Right cardiac atrium (tissue), 5 donors: Measurements from ENCODE around the gene NYAP1. TPM values are rescaled to one million over a fixed set of nuclear protein-coding genes. Genes with fewer than 3 reads are reported as not detected.
"Not testable (repeated sequence)": the region's sequence is repeated elsewhere in the genome, so short reads cannot be mapped to it uniquely, and the experiment has no call there.

Experiments
- ATAC-seq, 2 donors: fragments of 200-7000 bp; cut with Tn5 transposase; one replicate each; pipeline versions ENCODE4 v1.8.0 to v1.9.1; 2020; ENCODE audit warnings: moderate library complexity in 2 of 2, mild to moderate bottlenecking in 1 of 2
- DNase-seq, 3 donors: peaks; one replicate each; pipeline ENCODE4 v3.0.0-alpha.2; 2020
- H3K27ac ChIP-seq: one replicate; pipeline ENCODE4 v1.5.1; 2013; ENCODE audit warnings: mild to moderate bottlenecking, low read length, control low read depth, moderate library complexity
- H3K27me3 ChIP-seq: one replicate; pipeline ENCODE4 v1.6.1; 2013; ENCODE audit not compliant: control insufficient read depth, insufficient read depth
- H3K4me1 ChIP-seq: one replicate; pipeline ENCODE4 v1.6.1; 2013; ENCODE audit warnings: low read length; ENCODE audit not compliant: control insufficient read depth, insufficient read depth
- H3K4me3 ChIP-seq: one replicate; pipeline ENCODE4 v1.5.1; 2013; ENCODE audit warnings: low read length, control low read depth
- H3K9me3 ChIP-seq: one replicate; pipeline ENCODE4 v1.6.1; 2013; ENCODE audit warnings: low read length; ENCODE audit not compliant: control insufficient read depth
- WGBS: extraction: QIAGEN DNeasy Blood & Tissue Kit; methylation state at CpG from one replicate; pipeline ENCODE4 v1.1.7; 2013; 5-methylcytosine and 5-hydroxymethylcytosine counted together
- intact Hi-C, 4 donors: fragments of 100-400 bp; cut with DNase I; formaldehyde crosslinking; loops; one replicate each; pipeline versions ENCODE4 v1.11.0 to v1.14.0; 2022 to 2023
- polyA plus RNA-seq: library from polyadenylated mRNA; stranded (reverse); fragments of 200-250 nt; gene quantifications from one replicate; pipeline ENCODE4 v1.2.3, GENCODE V29; 2013
- total RNA-seq, 4 donors: library from RNA; stranded (reverse); fragmentation: NEBNext Ultra II Directional; extraction: Animal tissue kit (Norgen Biotek cat#: 25700); gene quantifications; one replicate each; pipeline ENCODE4 v1.2.1, GENCODE V29; 2021
- donor health status: healthy with polysubstance abuse.
- donor health status: DM: no; HTN: yes; CAD: no.
- donor health status: DM: no; HTN: no; CAD: no.
- donor health status: DM: no; HTN: yes; CAD: no; lungs with severe emphysema.
- donor health status: DM: yes; HTN: yes; CAD: no.

NYAP1 gene
- total and polyA plus RNA-seq, 5 donors = 0.39 to 1.1 (median 0.76) TPM

DNA sequence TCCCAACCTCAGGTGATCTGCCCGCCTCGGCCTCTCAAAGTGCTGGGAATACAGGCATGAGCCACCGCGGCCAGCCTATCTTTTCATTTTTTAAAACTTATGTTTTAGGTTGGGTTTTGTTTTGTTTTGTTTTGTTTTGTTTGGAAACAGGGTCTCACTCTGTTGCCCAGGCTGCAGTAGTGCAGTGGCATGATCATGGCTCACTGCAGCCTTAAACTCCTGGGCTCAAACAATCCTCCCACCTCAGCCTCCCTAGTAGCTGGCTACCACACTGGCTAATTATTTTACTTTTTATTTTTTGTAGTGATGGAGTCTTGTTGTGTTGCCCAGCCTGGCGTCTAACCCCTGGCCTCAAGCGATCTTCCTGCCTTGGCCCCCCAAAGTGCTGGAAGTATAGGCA is 35.9 kb downstream of the NYAP1 start:
- no peaks in the 10 kb centered on the region for H3K9me3 ChIP-seq
- no peak overlapping the region for H3K4me3 ChIP-seq
- no peak for ATAC-seq
- intact Hi-C loops = no loop called here
- H3K27ac ChIP-seq = no peak overlapping the region
- no peaks in the 10 kb centered on the region for H3K4me1 ChIP-seq
- 94% methylated on average over 6 of the region's 6 CpGs for WGBS
- no peaks in the 10 kb centered on the region for H3K27me3 ChIP-seq
- DNase-seq = no peak

DNA sequence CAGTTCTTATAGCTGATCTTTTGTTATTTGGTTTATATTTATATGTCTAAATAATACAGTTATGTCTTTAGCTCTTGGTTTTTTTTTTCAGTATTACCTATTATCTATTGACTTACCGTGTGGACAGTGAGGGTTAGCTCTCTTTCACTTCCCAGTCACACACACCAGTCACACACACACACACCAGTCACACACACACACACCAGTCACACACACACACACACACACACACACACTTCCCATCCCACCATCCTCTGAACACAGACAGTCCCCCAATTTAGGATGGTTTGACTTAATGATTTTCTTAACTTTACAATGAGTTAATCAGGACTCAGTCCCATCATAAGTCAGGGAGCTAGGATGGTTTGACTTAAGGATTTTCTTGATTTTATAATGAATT is 36.4 kb downstream of the NYAP1 start:
- ATAC-seq = no peak
- WGBS = 15% methylated on average over 1 of the region's 1 CpG

DNA sequence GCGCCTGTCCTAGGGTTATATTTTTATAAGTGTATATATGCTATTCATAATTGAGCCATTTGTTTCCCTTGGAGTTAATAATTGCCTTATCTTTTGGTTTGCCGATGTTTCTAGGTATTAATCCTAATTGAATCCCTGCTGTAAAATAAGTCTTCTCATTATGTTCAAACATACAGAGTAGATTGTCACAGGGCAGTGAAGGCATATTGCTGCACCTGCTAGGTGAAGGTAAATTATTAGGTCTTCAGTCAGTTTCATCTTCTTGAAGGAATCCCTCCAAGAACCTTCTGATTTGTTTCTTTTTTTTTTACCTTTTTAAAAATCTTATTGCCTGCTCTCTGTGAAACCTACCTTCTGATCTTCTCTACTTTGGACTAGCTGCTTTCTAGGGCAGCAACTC is 37.3 kb downstream of the NYAP1 start:
- intact Hi-C loops = no loop called here
- WGBS = 91% methylated on average over 2 of the region's 2 CpGs

More for the DNA sequence above, 36.4 kb downstream of the NYAP1 start:
- H3K4me1 ChIP-seq = no peaks in the 10 kb centered on the region
- H3K27ac ChIP-seq = no peak overlapping the region
- H3K9me3 ChIP-seq = no peaks in the 10 kb centered on the region
- DNase-seq = no peak
- no peaks in the 10 kb centered on the region for H3K27me3 ChIP-seq
- intact Hi-C loops = no loop called here
- no peak overlapping the region for H3K4me3 ChIP-seq

DNA sequence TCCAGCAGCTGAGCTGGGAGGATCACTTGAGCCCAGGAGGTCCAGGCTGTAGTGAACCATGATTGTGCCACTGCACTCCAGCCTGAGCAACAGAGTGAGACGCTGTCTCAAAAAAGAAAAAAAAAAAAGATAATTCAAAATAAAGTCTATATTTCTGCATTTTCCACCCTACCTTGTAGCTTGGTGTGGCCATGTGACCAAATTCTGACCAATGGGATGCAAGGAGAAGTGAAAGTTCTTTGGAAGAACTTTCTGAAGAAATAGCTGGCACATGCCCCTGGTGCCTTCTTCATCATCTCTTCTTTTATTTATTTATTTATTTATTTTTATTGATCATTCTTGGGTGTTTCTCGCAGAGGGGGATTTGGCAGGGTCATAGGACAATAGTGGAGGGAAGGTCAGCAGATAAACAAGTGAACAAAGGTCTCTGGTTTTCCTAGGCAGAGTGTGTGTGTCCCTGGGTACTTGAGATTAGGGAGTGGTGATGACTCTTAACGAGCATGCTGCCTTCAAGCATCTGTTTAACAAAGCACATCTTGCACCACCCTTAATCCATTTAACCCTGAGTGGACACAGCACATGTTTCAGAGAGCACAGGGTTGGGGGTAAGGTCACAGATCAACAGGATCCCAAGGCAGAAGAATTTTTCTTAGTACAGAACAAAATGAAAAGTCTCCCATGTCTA is 38.3 kb downstream of the NYAP1 start:
- H3K4me1 ChIP-seq, H3K9me3 ChIP-seq, ATAC-seq, intact Hi-C loops, DNase-seq, H3K27ac ChIP-seq, H3K27me3 ChIP-seq, H3K4me3 ChIP-seq: not testable (repeated sequence)
- 79% methylated on average over 2 of the region's 3 CpGs for WGBS

More for the DNA sequence above, 37.3 kb downstream of the NYAP1 start:
- Histone ChIP-seq H3K9me3 (no peaks in the 10 kb centered on the region), H3K4me3 (no peak overlapping the region), H3K27me3 (no peaks in the 10 kb centered on the region), H3K27ac (no peak overlapping the region), H3K4me1 (no peaks in the 10 kb centered on the region)
- ATAC-seq (no peak), DNase-seq (no peak)

DNA sequence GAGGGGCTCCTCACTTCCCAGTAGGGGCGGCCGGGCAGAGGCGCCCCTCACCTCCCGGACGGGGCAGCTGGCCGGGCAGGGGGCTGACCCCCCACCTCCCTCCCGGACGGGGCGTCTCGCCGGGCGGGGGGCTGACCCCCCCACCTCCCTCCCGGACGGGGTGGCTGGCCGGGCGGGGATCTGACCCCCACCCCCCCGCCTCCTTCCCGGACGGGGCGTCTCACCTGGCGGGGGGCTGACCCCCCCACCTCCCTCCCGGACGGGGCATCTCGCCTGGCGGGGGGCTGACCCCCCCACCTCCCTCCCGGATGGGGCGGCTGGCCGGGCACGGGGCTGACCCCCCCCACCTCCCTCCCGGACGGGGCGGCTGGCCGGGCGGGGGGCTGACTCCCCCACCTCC is 39.5 kb downstream of the NYAP1 start:
- H3K27me3 ChIP-seq, H3K9me3 ChIP-seq, H3K4me1 ChIP-seq, H3K4me3 ChIP-seq, H3K27ac ChIP-seq, intact Hi-C loops, ATAC-seq: not testable (repeated sequence)
- WGBS = 94% methylated on average over 27 of the region's 34 CpGs
- peak in 1 of 3 donors; percentile 63 for DNase-seq

DNA sequence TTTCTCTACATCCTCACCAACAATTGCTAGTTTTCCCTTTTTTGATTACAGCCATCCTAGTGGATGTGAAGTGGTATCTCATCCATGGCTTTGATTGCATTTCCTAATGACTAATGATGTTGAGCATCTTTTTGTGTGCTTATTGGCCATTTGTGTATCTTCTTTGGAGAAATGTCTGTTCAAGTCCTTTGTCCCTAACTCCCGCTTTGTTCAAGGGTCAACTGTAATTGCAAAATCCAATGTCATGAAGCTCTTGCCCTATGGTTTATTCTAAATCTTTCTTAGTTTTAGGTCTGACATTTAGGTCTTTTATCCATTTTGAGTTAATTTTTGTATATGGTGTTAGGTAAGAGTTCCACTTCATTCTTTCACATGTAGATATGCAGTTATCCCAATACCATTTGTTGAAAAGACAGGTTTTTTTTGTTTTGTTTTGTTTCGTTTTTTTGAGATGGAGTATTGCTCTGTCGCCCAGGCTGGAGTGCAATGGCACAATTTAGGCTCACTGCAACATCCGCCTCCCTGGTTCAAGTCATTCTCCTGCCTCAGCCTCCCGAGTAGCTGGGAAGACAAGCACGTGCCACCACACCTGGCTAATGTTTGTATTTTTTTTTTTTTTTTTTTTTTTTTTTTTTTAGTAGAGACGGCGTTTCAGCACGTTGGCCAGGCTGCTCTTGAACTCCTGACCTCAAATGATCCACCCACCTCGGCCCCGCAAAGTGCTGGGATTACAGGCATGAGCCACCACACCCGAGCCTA is 44.6 kb downstream of the NYAP1 start:
- DNase-seq, H3K4me3 ChIP-seq, H3K27me3 ChIP-seq, H3K9me3 ChIP-seq, intact Hi-C loops, H3K27ac ChIP-seq, H3K4me1 ChIP-seq, ATAC-seq: not testable (repeated sequence)
- WGBS = 85% methylated on average over 12 of the region's 12 CpGs

DNA sequence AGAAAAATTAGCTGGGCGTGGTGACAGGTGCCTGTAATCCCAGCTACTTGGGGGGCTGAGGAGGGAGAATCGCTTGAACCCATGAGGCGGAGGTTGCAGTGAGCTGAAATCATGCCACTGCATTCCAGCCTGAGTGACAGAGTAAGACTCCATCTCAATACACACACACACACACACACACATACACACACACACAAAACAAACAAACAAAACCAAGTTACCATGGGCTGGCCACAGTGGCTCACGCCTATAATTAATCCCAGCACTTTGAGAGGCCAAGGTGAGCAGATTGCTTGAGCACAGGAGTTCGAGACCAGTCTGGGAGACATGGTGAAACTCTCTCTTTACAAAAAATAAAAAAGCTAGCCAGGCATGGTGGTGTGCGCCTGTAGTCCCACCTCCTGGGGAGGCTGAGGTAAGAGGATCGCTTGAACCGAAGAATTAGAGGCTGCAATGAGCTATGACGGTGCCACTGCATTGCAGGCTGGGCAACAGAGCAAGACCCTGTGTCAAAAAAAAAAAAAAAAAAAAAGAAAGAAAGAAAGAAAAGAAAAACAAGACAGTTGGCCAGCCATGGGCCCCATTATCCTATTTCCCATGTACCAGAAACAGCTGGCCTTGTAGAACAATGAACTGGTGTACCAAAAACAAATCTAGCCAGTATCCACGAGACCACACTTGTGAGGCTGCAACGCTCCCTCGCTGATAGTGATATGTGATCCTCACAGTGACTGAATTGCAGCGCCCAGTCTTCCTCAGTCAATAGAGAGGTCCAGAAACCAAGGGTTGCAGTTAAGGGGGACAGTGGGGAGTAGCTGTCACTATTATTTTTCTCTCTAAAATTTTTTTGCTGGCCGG is 48.7 kb downstream of the NYAP1 start:
- ATAC-seq (no peak), DNase-seq (no peak)
- Histone ChIP-seq H3K27me3 (no peaks in the 10 kb centered on the region), H3K4me3 (no peak overlapping the region), H3K4me1 (no peaks in the 10 kb centered on the region), H3K27ac (no peak overlapping the region), H3K9me3 (no peaks in the 10 kb centered on the region)
- intact Hi-C loops = no loop called here
- 83% methylated on average over 14 of the region's 14 CpGs for WGBS

DNA sequence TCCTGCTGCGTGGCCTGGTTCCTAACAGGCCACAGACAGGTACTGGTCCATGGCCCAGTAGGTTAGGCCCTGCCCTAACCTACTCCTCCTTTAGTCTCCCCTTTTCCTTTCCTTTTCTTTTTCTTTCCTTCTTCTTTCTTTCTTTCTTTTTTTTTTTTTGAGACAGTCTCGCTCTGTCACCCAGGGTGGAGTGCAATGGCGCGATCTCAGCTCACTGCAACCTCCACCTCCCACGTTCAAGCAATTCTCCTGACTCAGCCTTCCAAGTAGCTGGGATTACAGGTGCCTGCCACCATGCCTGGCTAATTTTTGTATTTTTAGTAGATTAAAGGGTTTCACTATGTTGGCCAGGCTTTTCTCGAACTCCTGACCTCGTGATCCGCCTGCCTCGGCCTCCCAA is 52.3 kb downstream of the NYAP1 start:
- H3K27me3 ChIP-seq, ATAC-seq, DNase-seq, H3K9me3 ChIP-seq, H3K4me1 ChIP-seq, H3K4me3 ChIP-seq, H3K27ac ChIP-seq, intact Hi-C loops: not testable (repeated sequence)
- 91% methylated on average over 9 of the region's 9 CpGs for WGBS

DNA sequence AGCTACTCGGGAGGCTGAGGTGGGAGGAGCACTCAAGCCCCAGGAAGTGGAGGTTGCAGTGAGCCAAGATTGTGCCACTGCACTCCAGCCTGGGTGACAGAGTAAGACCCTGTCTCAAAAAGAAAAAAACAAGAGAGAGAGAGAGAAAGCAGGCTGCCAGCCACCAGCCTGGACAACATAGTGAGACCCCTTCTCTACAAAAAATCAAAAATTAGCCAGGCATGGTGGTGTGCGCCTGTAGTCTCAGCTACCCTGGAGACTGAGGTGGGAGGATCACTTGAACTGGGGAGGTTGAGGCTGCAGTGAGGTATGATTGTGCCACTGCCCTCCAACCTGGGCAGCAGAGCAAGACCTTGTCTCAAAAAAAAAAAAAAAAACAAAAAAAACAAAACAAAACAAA is 53.0 kb downstream of the NYAP1 start:
- H3K27me3 ChIP-seq, H3K9me3 ChIP-seq, H3K27ac ChIP-seq, H3K4me3 ChIP-seq, ATAC-seq, DNase-seq, intact Hi-C loops, H3K4me1 ChIP-seq: not testable (repeated sequence)
- WGBS = 81% methylated on average over 2 of the region's 2 CpGs

DNA sequence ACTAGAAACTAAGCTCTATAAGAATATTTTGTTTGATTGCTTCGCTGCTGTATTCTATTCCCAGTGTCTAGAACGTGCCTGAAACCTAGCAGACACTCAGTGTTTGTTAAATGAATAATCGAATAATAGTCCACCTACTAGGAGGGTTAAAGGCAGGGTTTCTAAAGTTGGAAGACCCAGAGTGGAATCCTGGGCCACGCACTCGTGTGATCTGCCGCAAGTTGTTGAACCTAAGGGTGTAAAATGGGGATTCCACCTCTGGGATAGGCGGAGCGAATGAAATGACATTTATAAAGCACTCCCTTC is 54.6 kb downstream of the NYAP1 start:
- intact Hi-C loops = no loop called here

More for the DNA sequence above, 54.6 kb downstream of the NYAP1 start:
- Histone ChIP-seq H3K4me3 (peak overlapping the region; percentile 12), H3K27ac (peak overlapping the region; percentile 41), H3K4me1 (peaks cover 4% of the 10 kb centered on the region), H3K9me3 (no peaks in the 10 kb centered on the region), H3K27me3 (no peaks in the 10 kb centered on the region)
- ATAC-seq (no peak), DNase-seq (no peak)
- WGBS = 8% methylated on average over 8 of the region's 8 CpGs
